H1 (cell line): ENCODE data around the gene SMIM44. TPM values are rescaled to one million over a fixed set of nuclear protein-coding genes. Genes with fewer than 3 reads are reported as not detected.

ENCODE experiments used
- CTCF ChIA-PET: fragments of 300-600 bp; sonication (Branson Sonifier 250); formaldehyde crosslinking; loops from one replicate; lab custom pipeline; 2021; ENCODE audit not compliant: partially characterized antibody; lab: Charles Lee
- POLR2A ChIA-PET: fragments of 300-600 bp; sonication (Branson Sonifier 250); formaldehyde crosslinking; loops from one replicate; lab custom pipeline; 2021; ENCODE audit warnings: inconsistent platforms; ENCODE audit not compliant: partially characterized antibody; lab: Charles Lee
- DNase-seq, 2 experiments: peaks; one replicate each; pipeline versions ENCODE4 v3.0.0 to v3.0.0-alpha.2; 2010 to 2022; ENCODE audit warnings: low spot score in 2 of 2, low read depth in 1 of 2, mixed read lengths in 1 of 2
- FAIRE-seq: peaks from 2 replicates; lab custom pipeline; 2011; peaks lifted over from hg19 to GRCh38; lab: Jason Lieb, UNC
- H2AFZ ChIP-seq: 2 replicates; pipeline ENCODE4 v1.8.1; 2012; ENCODE audit warnings: low read length, inconsistent platforms
- H2AK5ac ChIP-seq: 2 replicates; pipeline ENCODE4 v1.6.1; 2013; ENCODE audit warnings: low read depth, low read length
- H2BK120ac ChIP-seq: replicated peaks from 2 replicates; pipeline ENCODE3; 2013; ENCODE audit warnings: low read depth, low read length, inconsistent platforms
- H2BK12ac ChIP-seq: 2 replicates; pipeline ENCODE4 v1.6.1; 2013; ENCODE audit warnings: low read depth, low read length
- H2BK15ac ChIP-seq: 2 replicates; pipeline ENCODE4 v1.6.1; 2013; ENCODE audit warnings: low read length
- H2BK20ac ChIP-seq: 2 replicates; pipeline ENCODE4 v1.6.1; 2013; ENCODE audit warnings: low read length
- H2BK5ac ChIP-seq: 2 replicates; pipeline ENCODE4 v1.6.1; 2013; ENCODE audit warnings: low read depth, low read length
- H3K14ac ChIP-seq: 2 replicates; pipeline ENCODE4 v1.6.1; 2013; ENCODE audit warnings: inconsistent platforms; ENCODE audit not compliant: insufficient read length
- H3K18ac ChIP-seq: 2 replicates; pipeline ENCODE4 v1.6.1; 2013; ENCODE audit warnings: low read length; ENCODE audit errors: extremely low read depth
- H3K23ac ChIP-seq: 2 replicates; pipeline ENCODE4 v1.6.1; 2013; ENCODE audit warnings: inconsistent platforms; ENCODE audit not compliant: insufficient read length
- H3K23me2 ChIP-seq: 2 replicates; pipeline ENCODE4 v1.6.1; 2013; ENCODE audit warnings: low read depth, low read length
- H3K27ac ChIP-seq: 2 replicates; pipeline ENCODE4 v1.6.1; 2011; ENCODE audit warnings: low read depth, low read length, inconsistent platforms
- H3K27me3 ChIP-seq, 4 experiments: replicated peaks in 1 of 4; 1 replicate in 1 of 4; 2 replicates in 3 of 4; pipeline versions ENCODE4 v1.6.1 to v1.8.1; 2011 to 2013; ENCODE audit warnings: low read length in 3 of 4, mild to moderate bottlenecking in 3 of 4, inconsistent platforms in 2 of 4, mixed read lengths in 2 of 4, moderate library complexity in 1 of 4; ENCODE audit not compliant: control insufficient read depth in 3 of 4, insufficient read depth in 3 of 4; ENCODE audit errors: extremely low read depth in 1 of 4
- H3K36me3 ChIP-seq, 4 experiments: 2 replicates each; pipeline versions ENCODE4 v1.6.1 to v1.8.1; 2011 to 2013; ENCODE audit warnings: mild to moderate bottlenecking in 4 of 4, low read length in 3 of 4, moderate library complexity in 2 of 4, control low read depth in 1 of 4, inconsistent platforms in 1 of 4; ENCODE audit not compliant: insufficient read depth in 4 of 4, control insufficient read depth in 2 of 4
- H3K4ac ChIP-seq: replicated peaks from 2 replicates; pipeline ENCODE3; 2013; ENCODE audit warnings: low read length, low read depth, mixed read lengths, inconsistent platforms; ENCODE audit not compliant: insufficient read length
- H3K4me1 ChIP-seq, 4 experiments: replicated peaks in 1 of 4; 1 replicate in 1 of 4; 2 replicates in 3 of 4; pipeline versions ENCODE4 v1.6.1 to v1.8.1; 2011 to 2013; ENCODE audit warnings: low read length in 3 of 4, inconsistent platforms in 2 of 4, mixed read lengths in 1 of 4; ENCODE audit not compliant: insufficient read depth in 4 of 4, control insufficient read depth in 3 of 4
- H3K4me2 ChIP-seq, 2 experiments: 2 replicates each; pipeline versions ENCODE4 v1.6.1 to v1.8.1; 2011 to 2013; ENCODE audit warnings: low read depth in 2 of 2, low read length in 2 of 2, control low read depth in 1 of 2, inconsistent platforms in 1 of 2, mild to moderate bottlenecking in 1 of 2; ENCODE audit not compliant: insufficient read depth in 1 of 2
- H3K4me3 ChIP-seq, 4 experiments: fragments of 200-600, 300-600 bp in 1 of 4; sonication (generic), shearing (Covaris generic), sonication (Bioruptor Twin) in 1 of 4; 2 replicates each; pipeline versions ENCODE4 v1.5.1 to v1.8.1; 2011 to 2016; ENCODE audit warnings: low read length in 4 of 4, low read depth in 3 of 4, control low read depth in 2 of 4, inconsistent platforms in 2 of 4, mild to moderate bottlenecking in 2 of 4, mixed read lengths in 1 of 4, moderate library complexity in 1 of 4; ENCODE audit not compliant: insufficient read depth in 2 of 4; ENCODE audit errors: extremely low read depth in 1 of 4
- H3K56ac ChIP-seq: replicated peaks from 2 replicates; pipeline ENCODE3; 2013; ENCODE audit warnings: low read depth, mild to moderate bottlenecking, mixed read lengths, low read length, inconsistent platforms; ENCODE audit not compliant: insufficient read length
- H3K79me1 ChIP-seq: 2 replicates; pipeline ENCODE4 v1.6.1; 2013; ENCODE audit warnings: low read depth, low read length, control low read depth
- H3K79me2 ChIP-seq, 2 experiments: 2 replicates each; pipeline versions ENCODE4 v1.6.1 to v1.8.1; 2012 to 2013; ENCODE audit warnings: low read length in 2 of 2, mild to moderate bottlenecking in 2 of 2, inconsistent platforms in 1 of 2; ENCODE audit not compliant: insufficient read depth in 2 of 2, control insufficient read depth in 1 of 2
- H3K9ac ChIP-seq, 4 experiments: replicated peaks in 1 of 4; 1 replicate in 1 of 4; 2 replicates in 3 of 4; pipeline versions ENCODE4 v1.6.1 to v1.8.1; 2011 to 2013; ENCODE audit warnings: low read depth in 3 of 4, low read length in 3 of 4, control low read depth in 2 of 4, mild to moderate bottlenecking in 2 of 4, moderate library complexity in 2 of 4, inconsistent platforms in 1 of 4; ENCODE audit errors: extremely low read depth in 1 of 4
- H3K9me3 ChIP-seq, 2 experiments: 2 replicates each; pipeline versions ENCODE4 v1.6.1 to v1.8.1; 2012 to 2013; ENCODE audit warnings: mild to moderate bottlenecking in 2 of 2, moderate library complexity in 2 of 2, control low read depth in 1 of 2, inconsistent platforms in 1 of 2, low read depth in 1 of 2, low read length in 1 of 2, mixed read lengths in 1 of 2; ENCODE audit not compliant: insufficient read depth in 2 of 2
- H4K20me1 ChIP-seq, 2 experiments: replicated peaks in 1 of 2; 2 replicates each; pipeline versions ENCODE3 to v1.8.1; 2011 to 2013; ENCODE audit warnings: inconsistent platforms in 2 of 2, low read length in 2 of 2, mild to moderate bottlenecking in 1 of 2; ENCODE audit not compliant: insufficient read depth in 2 of 2, control insufficient read depth in 1 of 2
- H4K5ac ChIP-seq: 2 replicates; pipeline ENCODE4 v1.6.1; 2013; ENCODE audit warnings: low read length, low read depth, mixed read lengths, inconsistent platforms; ENCODE audit not compliant: insufficient read length
- H4K8ac ChIP-seq: 2 replicates; pipeline ENCODE4 v1.8.0; 2013; ENCODE audit warnings: mild to moderate bottlenecking, moderate library complexity, low read length, inconsistent platforms; ENCODE audit not compliant: insufficient read depth; ENCODE audit errors: extremely low read depth
- H4K91ac ChIP-seq: replicated peaks from 2 replicates; pipeline ENCODE3; 2013; ENCODE audit warnings: low read length, mixed read lengths, inconsistent platforms; ENCODE audit not compliant: insufficient read length
- ATF2 ChIP-seq: IDR thresholded peaks from 2 replicates; pipeline ENCODE4 v1.6.1; 2012; ENCODE audit warnings: low read length, inconsistent platforms
- ATF3 ChIP-seq: IDR thresholded peaks from 2 replicates; pipeline ENCODE4 v1.6.1; 2011; ENCODE audit warnings: low read depth, mild to moderate bottlenecking, low read length; ENCODE audit not compliant: insufficient read depth
- CEBPB ChIP-seq: IDR thresholded peaks from 2 replicates; pipeline ENCODE4 v1.6.1; 2012; ENCODE audit warnings: low read depth, low read length
- CHD1 ChIP-seq: IDR thresholded peaks from 2 replicates; pipeline ENCODE4 v1.6.1; 2012; ENCODE audit warnings: low read depth, low read length, improper control_type of control experiment
- GABPA ChIP-seq: IDR thresholded peaks from 2 replicates; pipeline ENCODE4 v1.6.1; 2011; ENCODE audit warnings: mild to moderate bottlenecking, low read length, moderate library complexity, borderline replicate concordance; ENCODE audit not compliant: insufficient read depth
- GTF2F1 ChIP-seq: IDR thresholded peaks from 2 replicates; pipeline ENCODE4 v1.6.1; 2012; ENCODE audit warnings: low read depth, low read length, improper control_type of control experiment, borderline replicate concordance
- JUND ChIP-seq: IDR thresholded peaks from 2 replicates; pipeline ENCODE4 v1.6.1; 2011; ENCODE audit warnings: mild to moderate bottlenecking, improper control_type of control experiment, low read length
- KDM4A ChIP-seq: IDR thresholded peaks from one replicate; pipeline ENCODE4 v1.7.1; 2012; ENCODE audit warnings: low read depth, mild to moderate bottlenecking, moderate library complexity, low read length, inconsistent platforms; ENCODE audit not compliant: severe bottlenecking
- POLR2A ChIP-seq, 2 experiments: IDR thresholded peaks; 1 replicate in 1 of 2; 2 replicates in 1 of 2; pipeline ENCODE4 v1.6.1; 2011; ENCODE audit warnings: low read depth in 2 of 2, low read length in 2 of 2, mild to moderate bottlenecking in 2 of 2; ENCODE audit errors: control extremely low read depth in 1 of 2
- RXRA ChIP-seq: IDR thresholded peaks from 2 replicates; pipeline ENCODE4 v1.6.1; 2011; ENCODE audit warnings: low read depth, mild to moderate bottlenecking, low read length, moderate library complexity; ENCODE audit not compliant: insufficient read depth
- SIX5 ChIP-seq: IDR thresholded peaks from 2 replicates; pipeline ENCODE4 v1.6.1; 2011; ENCODE audit warnings: mild to moderate bottlenecking, low read depth, low read length
- TAF1 ChIP-seq: IDR thresholded peaks from 2 replicates; pipeline ENCODE4 v1.6.1; 2011; ENCODE audit warnings: mild to moderate bottlenecking, low read depth, low read length
- TCF12 ChIP-seq: IDR thresholded peaks from 2 replicates; pipeline ENCODE4 v1.6.1; 2011; ENCODE audit warnings: low read depth, mild to moderate bottlenecking, low read length
- TEAD4 ChIP-seq: IDR thresholded peaks from 2 replicates; pipeline ENCODE4 v1.6.1; 2012; ENCODE audit warnings: low read depth, low read length, inconsistent platforms, mixed read lengths
- polyA plus RNA-seq, 7 experiments: library from polyadenylated mRNA; depleted of rRNA in 3 of 7; stranded (reverse) in 5 of 7; unstranded in 2 of 7; fragments of >200 nt in 5 of 7; fragments of 200-250 nt in 2 of 7; gene quantifications; 1 replicate in 5 of 7; 2 replicates in 1 of 7; 4 replicates in 1 of 7; pipeline versions ENCODE4 v1.2.1 to v1.2.3, GENCODE V29; 2011 to 2013; ENCODE audit warnings: missing spikeins in 2 of 7, mixed read lengths in 2 of 7
- total RNA-seq: library from RNA; stranded (reverse); fragmentation: NEBNext Ultra II Directional; extraction: Animal tissue kit (Norgen Biotek cat#: 25700); gene quantifications from 2 replicates; pipeline ENCODE4 v1.2.1, GENCODE V29; 2021

Gene SMIM44
- total and polyA plus RNA-seq, 2 of the 8 experiments (the other 6 are each of a cell fraction or from before 2014, with no cell fraction given) = not detected

GRCh38 chr19:3477506-3477905 is 5.7 kb downstream of the SMIM44 start:
- Histone ChIP-seq H3K4me1 (peaks cover 0 to 7% (median 5%) of the 10 kb centered on the region in 4 experiments; a peak in 6 of 7 replicates), H2BK15ac (no peak overlapping the region), H3K27me3 (peaks cover 0 to 7% (median 2%) of the 10 kb centered on the region in 4 experiments; a peak in 3 of 7 replicates), H2BK20ac (no peak overlapping the region), H3K9ac (no peak overlapping the region), H4K8ac (no peak overlapping the region), H3K18ac (no peak overlapping the region), H4K20me1 (peaks cover 0 to 10% of the 10 kb centered on the region in 2 experiments), H3K36me3 (no peaks in the 10 kb centered on the region), H4K91ac (no peak overlapping the region), H3K14ac (no peak overlapping the region), H3K79me1 (no peaks in the 10 kb centered on the region), H3K4ac (no peak overlapping the region), H3K4me2 (no peak overlapping the region; a peak in 1 of 4 replicates), H2AFZ (no peak overlapping the region), H3K23me2 (peaks cover 23% of the 10 kb centered on the region; the same call in 1 of the 2 replicates), H3K4me3 (no peak overlapping the region), H2AK5ac (no peak overlapping the region), H4K5ac (no peak overlapping the region), H3K9me3 (no peaks in the 10 kb centered on the region), H3K23ac (no peak overlapping the region), H2BK5ac (no peak overlapping the region), H3K27ac (no peak overlapping the region), H3K56ac (no peak overlapping the region), H2BK12ac (no peak overlapping the region), H2BK120ac (no peak overlapping the region), H3K79me2 (no peaks in the 10 kb centered on the region)
- FAIRE-seq (no peak), DNase-seq (no peak)
- ChIA-PET POLR2A (interaction anchor here (1.5 kb wide), 1 partner anchor 13 kb away, joined by 3 read pairs; no protein-coding TSS in a partner anchor), CTCF (interaction anchor here (0.8 to 1.0 kb wide), 3 partner anchors 11 to 152 kb away, joined by 3 to 4 read pairs (median 3); no protein-coding TSS in a partner anchor)
- TF ChIP-seq SIX5 (no peak), TEAD4 (no peak), KDM4A (no peak), CEBPB (no peak), ATF2 (no peak), POLR2A (IDR thresholded peaks at IDR 0.05; ENCODE audit: control extremely low read depth in 1 of 2, low read depth in 2 of 2, low read length in 2 of 2) (no peak), JUND (no peak), TCF12 (no peak), GTF2F1 (no peak), CHD1 (no peak), RXRA (no peak), ATF3 (no peak), GABPA (no peak), TAF1 (no peak)
